Measurements from ENCODE around the gene MPG.

MPG gene

GRCh38 chr16:74051-74746, 3.8 kb upstream of the MPG start:
- TF ChIP-seq CTCF (IDR thresholded peaks at IDR 0.05; ENCODE audit: control insufficient read depth, insufficient read depth, low read depth, low read length, missing control alignments) = no peak
- no peak overlapping the region for H3K4me3 ChIP-seq (ENCODE audit: control insufficient read depth, low read depth, low read length)
- no peak for DNase-seq (ENCODE audit: low read depth)

- no peak for TF ChIP-seq CTCF (IDR thresholded peaks at IDR 0.05; ENCODE audit: control insufficient read depth, insufficient read depth, low read depth, low read length, missing control alignments)
- DNase-seq (ENCODE audit: low read depth) = no peak
- H3K4me3 ChIP-seq (ENCODE audit: control insufficient read depth, low read depth, low read length) = no peak overlapping the region
Observed at GRCh38 chr16:74747-75334, 3.2 kb upstream of the MPG start.

- H3K4me3 ChIP-seq (ENCODE audit: control insufficient read depth, low read depth, low read length) = no peak overlapping the region
- TF ChIP-seq CTCF (IDR thresholded peaks at IDR 0.05; ENCODE audit: control insufficient read depth, insufficient read depth, low read depth, low read length, missing control alignments) = peak; percentile 47
- DNase-seq (ENCODE audit: low read depth) = peak; percentile 61
Observed at GRCh38 chr16:75580-76501, 2.2 kb upstream of the MPG start.

GRCh38 chr16:76535-77272, 1.3 kb upstream of the MPG start:
- TF ChIP-seq CTCF (IDR thresholded peaks at IDR 0.05; ENCODE audit: control insufficient read depth, insufficient read depth, low read depth, low read length, missing control alignments) = no peak
- peak overlapping the region; percentile 71 for H3K4me3 ChIP-seq (ENCODE audit: control insufficient read depth, low read depth, low read length)
- no peak for DNase-seq (ENCODE audit: low read depth)

GRCh38 chr16:77273-77806, 685 bp upstream of the MPG start:
- no peak for TF ChIP-seq CTCF (IDR thresholded peaks at IDR 0.05; ENCODE audit: control insufficient read depth, insufficient read depth, low read depth, low read length, missing control alignments)
- DNase-seq (ENCODE audit: low read depth) = no peak
- peak overlapping the region; percentile 71 for H3K4me3 ChIP-seq (ENCODE audit: control insufficient read depth, low read depth, low read length)

Measured in AG09309 (cell line).